Muscle of leg (tissue), 11 donors: ENCODE measurements around the gene GPR176. TPM values are rescaled to one million over a fixed set of nuclear protein-coding genes. Genes with fewer than 3 reads are reported as not detected.

ENCODE experiments used
- DNase-seq: peaks from one replicate; pipeline ENCODE4 v3.0.0; 2013
- H3K27ac ChIP-seq: one replicate; pipeline ENCODE4 v1.5.1; 2013; ENCODE audit warnings: mild to moderate bottlenecking, low read length, control low read depth
- H3K27me3 ChIP-seq: one replicate; pipeline ENCODE4 v1.6.1; 2013; ENCODE audit warnings: low read length; ENCODE audit not compliant: control insufficient read depth, insufficient read depth
- H3K36me3 ChIP-seq: one replicate; pipeline ENCODE4 v1.6.1; 2013; ENCODE audit warnings: low read length; ENCODE audit not compliant: control insufficient read depth, insufficient read depth
- H3K4me1 ChIP-seq: one replicate; pipeline ENCODE4 v1.6.1; 2013; ENCODE audit warnings: low read length; ENCODE audit not compliant: control insufficient read depth, insufficient read depth
- H3K4me3 ChIP-seq: one replicate; pipeline ENCODE4 v1.5.1; 2013; ENCODE audit warnings: low read length, control low read depth
- H3K9me3 ChIP-seq: replicated peaks from 2 replicates; pipeline ENCODE4 v1.6.1; 2013; ENCODE audit warnings: low read depth, low read length; ENCODE audit not compliant: control insufficient read depth
- WGBS: methylation state at CpG from one replicate; pipeline ENCODE4 v1.1.5; 2013; ENCODE audit warnings: missing lambda C conversion rate; ENCODE audit not compliant: insufficient coverage; 5-methylcytosine and 5-hydroxymethylcytosine counted together
- polyA plus RNA-seq, 8 donors: library from polyadenylated mRNA; unstranded; fragments of 120-200 nt; gene quantifications; one replicate each; pipeline versions ENCODE4 v1.2.1 to v1.2.3, GENCODE V29; 2013; ENCODE audit warnings: inconsistent platforms in 1 of 8, low replicate concordance in 1 of 8; ENCODE audit not compliant: insufficient read length in 8 of 8, insufficient read depth in 1 of 8
- total RNA-seq: library from RNA; stranded (reverse); fragments of 120-200 nt; gene quantifications from one replicate; pipeline ENCODE4 v1.2.4, GENCODE V29; 2013

The GPR176 gene
- total and polyA plus RNA-seq, 9 donors: 4.0 to 7.3 (median 6.4) TPM

GRCh38 chr15:39850436-39850835 lies 69.6 kb downstream of the GPR176 start:
- no CpG with 5 or more reads among the region's 1 CpG for WGBS
- H3K4me3 ChIP-seq: no peak overlapping the region
- no peak for DNase-seq
- no peaks in the 10 kb centered on the region for H3K36me3 ChIP-seq
- no peaks in the 10 kb centered on the region for H3K9me3 ChIP-seq
- H3K4me1 ChIP-seq: no peaks in the 10 kb centered on the region
- no peaks in the 10 kb centered on the region for H3K27me3 ChIP-seq
- no peak overlapping the region for H3K27ac ChIP-seq

DNA sequence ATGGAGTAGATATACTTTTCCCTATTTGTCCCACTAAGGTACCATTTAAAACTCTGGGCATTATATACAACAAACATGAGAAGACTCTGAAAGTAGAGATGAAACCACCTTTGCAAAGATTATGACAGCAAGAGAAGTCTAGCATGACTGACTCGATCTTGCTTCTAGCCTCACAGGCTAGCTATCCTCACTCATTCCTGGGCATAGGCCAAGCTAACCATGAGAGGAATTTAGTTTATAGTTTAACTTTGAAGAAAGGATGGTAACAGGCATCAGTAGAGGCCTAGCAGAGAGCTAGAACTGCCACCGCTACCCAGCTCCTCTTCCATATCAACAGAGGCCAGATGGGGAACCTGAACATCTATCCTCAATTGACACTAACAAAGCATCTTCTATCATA lies 74.0 kb downstream of the GPR176 start:
- H3K27ac ChIP-seq: no peak overlapping the region
- 100% methylated on average over 1 of the region's 2 CpGs for WGBS
- H3K36me3 ChIP-seq: no peaks in the 10 kb centered on the region
- no peaks in the 10 kb centered on the region for H3K27me3 ChIP-seq
- H3K4me3 ChIP-seq: no peak overlapping the region
- H3K4me1 ChIP-seq: no peaks in the 10 kb centered on the region
- H3K9me3 ChIP-seq: no peaks in the 10 kb centered on the region
- no peak for DNase-seq

DNA sequence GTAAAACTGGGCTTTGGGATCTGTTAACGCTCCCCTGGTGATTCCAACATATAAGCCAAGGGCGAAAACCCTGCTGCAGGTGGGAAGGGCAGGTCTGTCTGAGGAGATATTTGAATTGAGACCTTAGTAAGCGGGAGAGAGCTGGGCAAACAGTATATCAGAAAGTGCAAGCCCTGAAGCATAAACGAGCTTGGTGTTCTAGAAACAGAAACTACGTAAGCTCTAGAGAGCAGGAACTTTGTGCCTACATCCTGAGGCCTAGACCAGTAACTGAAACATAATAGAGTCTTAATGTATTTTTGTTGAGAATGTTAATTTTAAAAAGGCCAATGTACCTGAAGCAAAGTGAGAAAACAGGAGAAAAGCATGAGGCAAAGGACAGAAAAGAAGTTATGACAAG lies 74.5 kb downstream of the GPR176 start:
- Histone ChIP-seq H3K36me3 (no peaks in the 10 kb centered on the region), H3K4me3 (no peak overlapping the region), H3K27me3 (no peaks in the 10 kb centered on the region), H3K4me1 (no peaks in the 10 kb centered on the region), H3K27ac (no peak overlapping the region), H3K9me3 (no peaks in the 10 kb centered on the region)
- DNase-seq: no peak
- 88% methylated on average over 5 of the region's 5 CpGs for WGBS

DNA sequence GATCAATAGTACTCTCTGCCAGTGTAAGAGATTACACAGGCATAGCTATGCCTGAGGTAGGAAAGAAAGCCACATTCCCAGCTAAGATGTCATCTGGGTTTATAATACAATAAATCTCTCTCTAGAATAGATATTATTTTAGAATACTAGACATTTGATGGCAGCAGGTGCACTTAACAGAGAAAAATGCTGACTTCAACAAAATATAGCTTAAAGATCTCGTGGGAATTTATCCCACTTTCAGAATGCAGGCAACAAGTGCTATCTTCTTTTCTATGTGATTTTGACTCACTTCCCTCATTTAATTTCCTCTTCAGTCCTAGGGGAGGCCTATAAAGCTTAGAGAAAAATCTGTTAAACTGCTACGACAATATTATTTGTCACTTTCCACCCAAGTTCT lies 76.5 kb downstream of the GPR176 start:
- DNase-seq: no peak
- H3K27me3 ChIP-seq: no peaks in the 10 kb centered on the region
- no peaks in the 10 kb centered on the region for H3K9me3 ChIP-seq
- H3K4me1 ChIP-seq: no peaks in the 10 kb centered on the region
- no peak overlapping the region for H3K4me3 ChIP-seq
- WGBS: no CpG with 5 or more reads among the region's 2 CpGs
- H3K36me3 ChIP-seq: no peaks in the 10 kb centered on the region
- no peak overlapping the region for H3K27ac ChIP-seq

GRCh38 chr15:39837454-39837853 lies 82.6 kb downstream of the GPR176 start:
- Histone ChIP-seq H3K9me3 (no peaks in the 10 kb centered on the region), H3K4me1 (no peaks in the 10 kb centered on the region), H3K4me3 (no peak overlapping the region), H3K27ac (no peak overlapping the region), H3K36me3 (no peaks in the 10 kb centered on the region), H3K27me3 (no peaks in the 10 kb centered on the region)
- WGBS: no CpG with 5 or more reads among the region's 1 CpG
- DNase-seq: no peak

DNA sequence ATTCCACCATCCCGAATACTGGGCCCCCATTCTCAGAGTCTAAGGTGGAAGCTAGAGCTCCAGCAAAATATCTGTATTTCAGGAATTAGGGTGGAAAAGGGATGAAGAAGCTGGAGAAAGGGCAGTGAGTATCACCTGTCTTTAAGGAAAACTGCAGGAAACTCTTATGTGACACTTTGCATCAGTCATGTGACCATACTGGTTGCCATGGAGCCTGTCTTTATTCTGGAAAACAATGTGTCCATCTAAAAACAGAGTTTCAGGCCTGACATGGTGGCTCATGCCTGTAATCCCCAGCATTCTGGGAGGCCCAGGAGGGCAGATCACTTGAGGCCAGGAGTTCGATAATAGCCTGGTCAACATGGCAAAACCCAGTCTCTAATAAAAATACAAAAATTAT lies 84.5 kb downstream of the GPR176 start:
- Histone ChIP-seq H3K4me3 (no peak overlapping the region), H3K4me1 (no peaks in the 10 kb centered on the region), H3K27ac (no peak overlapping the region), H3K9me3 (no peaks in the 10 kb centered on the region), H3K27me3 (no peaks in the 10 kb centered on the region), H3K36me3 (no peaks in the 10 kb centered on the region)
- no peak for DNase-seq
- 100% methylated on average over 1 of the region's 2 CpGs for WGBS

GRCh38 chr15:39834256-39834655 lies 85.8 kb downstream of the GPR176 start:
- Histone ChIP-seq H3K27ac (no peak overlapping the region), H3K9me3 (no peaks in the 10 kb centered on the region), H3K36me3 (no peaks in the 10 kb centered on the region), H3K27me3 (no peaks in the 10 kb centered on the region), H3K4me3 (no peak overlapping the region), H3K4me1 (no peaks in the 10 kb centered on the region)
- no peak for DNase-seq

GRCh38 chr15:39833515-39833981 lies 86.5 kb downstream of the GPR176 start:
- H3K4me3 ChIP-seq: no peak overlapping the region

GRCh38 chr15:39830166-39830565 lies 89.9 kb downstream of the GPR176 start:
- DNase-seq: no peak
- no peak overlapping the region for H3K27ac ChIP-seq
- WGBS: no CpG with 5 or more reads among the region's 1 CpG
- H3K27me3 ChIP-seq: peaks cover 2% of the 10 kb centered on the region
- no peaks in the 10 kb centered on the region for H3K9me3 ChIP-seq
- peaks cover 7% of the 10 kb centered on the region for H3K4me1 ChIP-seq
- no peaks in the 10 kb centered on the region for H3K36me3 ChIP-seq
- H3K4me3 ChIP-seq: no peak overlapping the region

More at GRCh38 chr15:39833515-39833981, 86.5 kb downstream of the GPR176 start:
- H3K36me3 ChIP-seq: no peaks in the 10 kb centered on the region
- no peak overlapping the region for H3K27ac ChIP-seq
- no peaks in the 10 kb centered on the region for H3K27me3 ChIP-seq
- H3K4me1 ChIP-seq: peaks cover 1% of the 10 kb centered on the region
- WGBS: 88% methylated on average over 2 of the region's 3 CpGs
- no peaks in the 10 kb centered on the region for H3K9me3 ChIP-seq
- no peak for DNase-seq

DNA sequence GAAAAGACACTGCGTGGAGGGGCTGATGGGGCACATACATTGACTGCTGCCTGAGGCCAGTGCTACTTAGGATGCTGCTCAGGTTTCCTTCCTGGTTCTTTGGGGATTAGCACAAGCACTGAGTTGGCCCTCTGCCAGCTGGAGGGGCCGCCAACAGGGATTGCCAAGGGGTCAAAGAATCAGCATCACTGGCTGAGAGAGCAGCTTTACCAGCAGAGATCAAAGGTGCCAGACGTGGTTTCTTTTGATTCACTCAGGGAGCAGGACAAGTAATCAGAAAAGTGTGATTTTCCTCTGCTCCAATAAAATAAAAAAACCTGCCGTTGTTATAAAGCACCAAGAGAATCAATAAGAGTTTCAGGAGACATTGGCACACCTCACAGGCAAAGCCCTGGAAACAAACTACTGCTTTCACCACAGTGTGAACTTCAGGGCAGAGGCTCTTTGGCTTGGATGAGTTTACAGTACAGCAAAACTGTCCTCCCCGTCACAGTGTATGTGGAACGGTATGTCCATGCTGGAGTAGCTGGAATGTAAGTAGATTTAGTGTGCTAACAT lies 91.6 kb downstream of the GPR176 start:
- Histone ChIP-seq H3K4me1 (peaks cover 7% of the 10 kb centered on the region), H3K36me3 (no peaks in the 10 kb centered on the region), H3K4me3 (no peak overlapping the region), H3K9me3 (no peaks in the 10 kb centered on the region), H3K27me3 (peaks cover 2% of the 10 kb centered on the region), H3K27ac (no peak overlapping the region)
- DNase-seq: peak; percentile 25
- WGBS: 29% methylated on average over 3 of the region's 6 CpGs

- no CpG with 5 or more reads among the region's 2 CpGs for WGBS
- H3K36me3 ChIP-seq: no peaks in the 10 kb centered on the region
- peaks cover 2% of the 10 kb centered on the region for H3K27me3 ChIP-seq
- no peaks in the 10 kb centered on the region for H3K9me3 ChIP-seq
- no peak overlapping the region for H3K27ac ChIP-seq
- H3K4me1 ChIP-seq: peaks cover 7% of the 10 kb centered on the region
- no peak overlapping the region for H3K4me3 ChIP-seq
- DNase-seq: no peak
Measured at GRCh38 chr15:39826975-39827374, 93.1 kb downstream of the GPR176 start.
